ENCODE data around the gene ZNF664.

ZNF664 gene

GRCh38 chr12:123935956-123936355, 37.1 kb upstream of the ZNF664 start:
- no peaks in the 10 kb centered on the region for H3K9me3 ChIP-seq (ENCODE audit: control insufficient read depth, low read length)
- H3K4me1 ChIP-seq (ENCODE audit: control insufficient read depth, insufficient read depth, low read length, poor library complexity, severe bottlenecking): peaks cover 12% of the 10 kb centered on the region
- WGBS, 2 experiments (ENCODE audit: insufficient coverage in 2 of 2): 96 to 100% methylated on average over 1 to 4 of the region's 7 CpGs
- H3K27ac ChIP-seq (ENCODE audit: low read depth, low read length, severe bottlenecking): no peak overlapping the region
- H3K4me3 ChIP-seq (ENCODE audit: extremely low read depth, insufficient read depth, low read length, poor library complexity, severe bottlenecking): no peak overlapping the region
- H3K36me3 ChIP-seq (ENCODE audit: control insufficient read depth, insufficient read depth, low read length): peaks cover 17% of the 10 kb centered on the region

GRCh38 chr12:123936471-123936870, 36.5 kb upstream of the ZNF664 start:
- Histone ChIP-seq H3K27ac (ENCODE audit: low read depth, low read length, severe bottlenecking) (no peak overlapping the region), H3K4me1 (ENCODE audit: control insufficient read depth, insufficient read depth, low read length, poor library complexity, severe bottlenecking) (peaks cover 12% of the 10 kb centered on the region), H3K4me3 (ENCODE audit: extremely low read depth, insufficient read depth, low read length, poor library complexity, severe bottlenecking) (no peak overlapping the region), H3K36me3 (ENCODE audit: control insufficient read depth, insufficient read depth, low read length) (peaks cover 22% of the 10 kb centered on the region), H3K9me3 (ENCODE audit: control insufficient read depth, low read length) (no peaks in the 10 kb centered on the region)
- WGBS, 2 experiments (ENCODE audit: insufficient coverage in 2 of 2): 96 to 99% methylated on average over 17 to 18 of the region's 18 CpGs

GRCh38 chr12:123936956-123937706, 35.9 kb upstream of the ZNF664 start:
- peaks cover 28% of the 10 kb centered on the region for H3K36me3 ChIP-seq (ENCODE audit: control insufficient read depth, insufficient read depth, low read length)
- no peak overlapping the region for H3K27ac ChIP-seq (ENCODE audit: low read depth, low read length, severe bottlenecking)
- 95 to 96% methylated on average over 41 to 46 of the region's 46 CpGs for WGBS, 2 experiments (ENCODE audit: insufficient coverage in 2 of 2)
- peaks cover 12% of the 10 kb centered on the region for H3K4me1 ChIP-seq (ENCODE audit: control insufficient read depth, insufficient read depth, low read length, poor library complexity, severe bottlenecking)
- peaks cover 5% of the 10 kb centered on the region for H3K9me3 ChIP-seq (ENCODE audit: control insufficient read depth, low read length)
- H3K4me3 ChIP-seq (ENCODE audit: extremely low read depth, insufficient read depth, low read length, poor library complexity, severe bottlenecking): no peak overlapping the region

- H3K27ac ChIP-seq (ENCODE audit: low read depth, low read length, severe bottlenecking): peak overlapping the region; percentile 36
- peaks cover 36% of the 10 kb centered on the region for H3K36me3 ChIP-seq (ENCODE audit: control insufficient read depth, insufficient read depth, low read length)
Measured at GRCh38 chr12:123937707-123938591, 35.1 kb upstream of the ZNF664 start.

GRCh38 chr12:123938679-123939480, 34.1 kb upstream of the ZNF664 start:
- peaks cover 8% of the 10 kb centered on the region for H3K9me3 ChIP-seq (ENCODE audit: control insufficient read depth, low read length)
- H3K4me3 ChIP-seq (ENCODE audit: extremely low read depth, insufficient read depth, low read length, poor library complexity, severe bottlenecking): no peak overlapping the region
- 75 to 86% methylated on average over 16 of the region's 16 CpGs for whole genome bisulfite sequencing, 2 experiments (ENCODE audit: insufficient coverage in 2 of 2)
- peak overlapping the region; percentile 36 for H3K27ac ChIP-seq (ENCODE audit: low read depth, low read length, severe bottlenecking)
- H3K36me3 ChIP-seq (ENCODE audit: control insufficient read depth, insufficient read depth, low read length): peaks cover 46% of the 10 kb centered on the region
- H3K4me1 ChIP-seq (ENCODE audit: control insufficient read depth, insufficient read depth, low read length, poor library complexity, severe bottlenecking): peaks cover 12% of the 10 kb centered on the region

More at GRCh38 chr12:123937707-123938591, 35.1 kb upstream of the ZNF664 start:
- Histone ChIP-seq H3K4me1 (ENCODE audit: control insufficient read depth, insufficient read depth, low read length, poor library complexity, severe bottlenecking) (peaks cover 12% of the 10 kb centered on the region), H3K4me3 (ENCODE audit: extremely low read depth, insufficient read depth, low read length, poor library complexity, severe bottlenecking) (no peak overlapping the region), H3K9me3 (ENCODE audit: control insufficient read depth, low read length) (peaks cover 8% of the 10 kb centered on the region)
- WGBS, 2 experiments (ENCODE audit: insufficient coverage in 2 of 2): 86 to 95% methylated on average over 13 to 15 of the region's 16 CpGs

- H3K4me3 ChIP-seq (ENCODE audit: extremely low read depth, insufficient read depth, low read length, poor library complexity, severe bottlenecking): no peak overlapping the region
- H3K9me3 ChIP-seq (ENCODE audit: control insufficient read depth, low read length): peaks cover 8% of the 10 kb centered on the region
- peaks cover 12% of the 10 kb centered on the region for H3K4me1 ChIP-seq (ENCODE audit: control insufficient read depth, insufficient read depth, low read length, poor library complexity, severe bottlenecking)
- WGBS, 2 experiments (ENCODE audit: insufficient coverage in 2 of 2): 94 to 96% methylated on average over 12 to 15 of the region's 16 CpGs
- H3K36me3 ChIP-seq (ENCODE audit: control insufficient read depth, insufficient read depth, low read length): peaks cover 55% of the 10 kb centered on the region
- H3K27ac ChIP-seq (ENCODE audit: low read depth, low read length, severe bottlenecking): no peak overlapping the region
Measured at GRCh38 chr12:123939716-123940626, 33.0 kb upstream of the ZNF664 start.

GRCh38 chr12:123940627-123940966, 32.4 kb upstream of the ZNF664 start:
- H3K36me3 ChIP-seq (ENCODE audit: control insufficient read depth, insufficient read depth, low read length): peaks cover 61% of the 10 kb centered on the region
- peaks cover 12% of the 10 kb centered on the region for H3K4me1 ChIP-seq (ENCODE audit: control insufficient read depth, insufficient read depth, low read length, poor library complexity, severe bottlenecking)
- peaks cover 8% of the 10 kb centered on the region for H3K9me3 ChIP-seq (ENCODE audit: control insufficient read depth, low read length)
- H3K4me3 ChIP-seq (ENCODE audit: extremely low read depth, insufficient read depth, low read length, poor library complexity, severe bottlenecking): no peak overlapping the region
- H3K27ac ChIP-seq (ENCODE audit: low read depth, low read length, severe bottlenecking): no peak overlapping the region
- WGBS, 2 experiments (ENCODE audit: insufficient coverage in 2 of 2): 96 to 97% methylated on average over 7 of the region's 9 CpGs

GRCh38 chr12:123941000-123941399, 32.0 kb upstream of the ZNF664 start:
- H3K9me3 ChIP-seq (ENCODE audit: control insufficient read depth, low read length): peaks cover 8% of the 10 kb centered on the region
- peaks cover 12% of the 10 kb centered on the region for H3K4me1 ChIP-seq (ENCODE audit: control insufficient read depth, insufficient read depth, low read length, poor library complexity, severe bottlenecking)
- H3K27ac ChIP-seq (ENCODE audit: low read depth, low read length, severe bottlenecking): no peak overlapping the region
- peaks cover 62% of the 10 kb centered on the region for H3K36me3 ChIP-seq (ENCODE audit: control insufficient read depth, insufficient read depth, low read length)
- WGBS, 2 experiments (ENCODE audit: insufficient coverage in 2 of 2): 89 to 92% methylated on average over 6 to 7 of the region's 9 CpGs
- no peak overlapping the region for H3K4me3 ChIP-seq (ENCODE audit: extremely low read depth, insufficient read depth, low read length, poor library complexity, severe bottlenecking)

GRCh38 chr12:123941624-123942237, 31.3 kb upstream of the ZNF664 start:
- no peak overlapping the region for H3K4me3 ChIP-seq (ENCODE audit: extremely low read depth, insufficient read depth, low read length, poor library complexity, severe bottlenecking)
- H3K9me3 ChIP-seq (ENCODE audit: control insufficient read depth, low read length): peaks cover 8% of the 10 kb centered on the region
- H3K36me3 ChIP-seq (ENCODE audit: control insufficient read depth, insufficient read depth, low read length): peaks cover 60% of the 10 kb centered on the region
- peaks cover 12% of the 10 kb centered on the region for H3K4me1 ChIP-seq (ENCODE audit: control insufficient read depth, insufficient read depth, low read length, poor library complexity, severe bottlenecking)
- no peak overlapping the region for H3K27ac ChIP-seq (ENCODE audit: low read depth, low read length, severe bottlenecking)
- WGBS, 2 experiments (ENCODE audit: insufficient coverage in 2 of 2): 97% methylated on average over 10 to 13 of the region's 13 CpGs
